A673 (cell line): ENCODE results near the gene TCF20. TPM values are rescaled to one million over a fixed set of nuclear protein-coding genes. Genes with fewer than 3 reads are reported as not detected.

Experiments used
- BruUV-seq: library from RNA; stranded (reverse); fragments of 400-500 nt; replicated peaks from 2 replicates; lab custom pipeline; 2021; lab: Mats Ljungman, UMichigan
- CTCF ChIA-PET: fragments of 300-600 bp; sonication (Branson Sonifier 250); formaldehyde crosslinking; loops from one replicate; lab custom pipeline; 2022; ENCODE audit warnings: antibody characterized with exemption; lab: Charles Lee
- POLR2A ChIA-PET: fragments of 300-600 bp; sonication (Branson Sonifier 250); formaldehyde crosslinking; loops from one replicate; lab custom pipeline; 2022; ENCODE audit warnings: antibody characterized with exemption; ENCODE audit not compliant: low non-redundant PET; lab: Charles Lee
- DNase-seq: peaks from one replicate; pipeline ENCODE4 v3.0.0-alpha.2; 2015; ENCODE audit warnings: low spot score
- H3K27ac ChIP-seq: fragments of 200-600 bp; sonication (generic); 2 replicates; pipeline ENCODE4 v1.5.1; 2016; ENCODE audit warnings: mixed run types, low read depth, mild to moderate bottlenecking, mixed read lengths, antibody characterized with exemption, low read length; ENCODE audit not compliant: poor library complexity, severe bottlenecking
- H3K27me3 ChIP-seq: fragments of 200-600 bp; sonication (generic); replicated peaks from 2 replicates; pipeline ENCODE4 v1.6.1; 2017; ENCODE audit warnings: mixed run types, low read depth, mild to moderate bottlenecking, mixed read lengths, antibody characterized with exemption, low read length; ENCODE audit not compliant: insufficient read depth, poor library complexity
- H3K36me3 ChIP-seq: fragments of 200-600 bp; sonication (generic); 2 replicates; pipeline ENCODE4 v1.6.1; 2016; ENCODE audit warnings: mixed run types, mild to moderate bottlenecking, mixed read lengths, antibody characterized with exemption, low read length; ENCODE audit not compliant: insufficient read depth, poor library complexity, severe bottlenecking
- H3K4me1 ChIP-seq: fragments of 200-600 bp; sonication (generic); 2 replicates; pipeline ENCODE4 v1.6.1; 2017; ENCODE audit warnings: mixed run types, mild to moderate bottlenecking, mixed read lengths, antibody characterized with exemption, low read length; ENCODE audit not compliant: insufficient read depth, poor library complexity, severe bottlenecking
- H3K4me3 ChIP-seq: fragments of 200-600 bp; sonication (generic); 2 replicates; pipeline ENCODE4 v1.5.1; 2016; ENCODE audit warnings: low read depth, mixed run types, mild to moderate bottlenecking, mixed read lengths, low read length; ENCODE audit not compliant: poor library complexity, severe bottlenecking
- H3K9me3 ChIP-seq: fragments of 200-600 bp; sonication (generic); 2 replicates; pipeline ENCODE4 v1.6.1; 2016; ENCODE audit warnings: mixed run types, low read depth, mild to moderate bottlenecking, mixed read lengths, antibody characterized with exemption, low read length; ENCODE audit not compliant: poor library complexity, severe bottlenecking
- EZH2 ChIP-seq: fragments of 200-600 bp; sonication (generic); IDR thresholded peaks from 2 replicates; pipeline ENCODE4 v1.6.1; 2017; ENCODE audit warnings: borderline replicate concordance, low read depth, mild to moderate bottlenecking, mixed read lengths, antibody characterized with exemption, low read length; ENCODE audit not compliant: poor library complexity, severe bottlenecking
- intact Hi-C: fragments of 100-400 bp; cut with micrococcal nuclease; formaldehyde crosslinking; loops from one replicate; pipeline ENCODE4 v1.10.0; 2022; ENCODE audit not compliant: unreplicated experiment
- total RNA-seq: library from RNA; stranded (reverse); gene quantifications from 2 replicates; pipeline ENCODE4 v1.2.3, GENCODE V29; 2021
- TF ChIP-seq, protein P1 (sequence below): fragments of 300-800, 200-600 bp; sonication (generic); conservative IDR thresholded peaks from 2 replicates; pipeline ENCODE4 v1.5.1; 2017; ENCODE audit warnings: low read depth, mild to moderate bottlenecking, antibody characterized with exemption, low read length, moderate library complexity, mixed read lengths

The TCF20 gene
- total RNA-seq, 1 experiment from 2014 or later, result 69.3 TPM

DNA sequence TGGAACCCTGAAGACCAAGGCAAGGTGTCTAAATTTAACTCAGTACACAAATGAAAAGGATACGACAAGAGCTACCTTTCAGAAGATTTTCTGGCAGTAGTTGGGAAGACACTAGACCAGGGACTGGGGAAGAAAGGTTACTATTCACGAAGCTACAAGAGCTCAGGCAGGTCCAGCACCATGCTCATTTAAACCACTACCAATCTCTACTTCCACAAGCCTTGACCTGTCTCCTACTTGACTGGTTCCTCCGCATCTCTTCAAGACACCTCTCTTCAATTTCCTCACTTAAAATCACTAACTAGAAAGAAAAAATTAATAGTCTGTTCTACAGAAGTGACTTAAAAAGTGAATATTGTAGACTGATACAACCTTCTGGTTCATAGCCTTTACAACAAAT lies 22.9 kb downstream of the TCF20 start:
- H3K27ac ChIP-seq, result no peak overlapping the region
- TF ChIP-seq EZH2, result no peak
- TF ChIP-seq, protein P1, sequence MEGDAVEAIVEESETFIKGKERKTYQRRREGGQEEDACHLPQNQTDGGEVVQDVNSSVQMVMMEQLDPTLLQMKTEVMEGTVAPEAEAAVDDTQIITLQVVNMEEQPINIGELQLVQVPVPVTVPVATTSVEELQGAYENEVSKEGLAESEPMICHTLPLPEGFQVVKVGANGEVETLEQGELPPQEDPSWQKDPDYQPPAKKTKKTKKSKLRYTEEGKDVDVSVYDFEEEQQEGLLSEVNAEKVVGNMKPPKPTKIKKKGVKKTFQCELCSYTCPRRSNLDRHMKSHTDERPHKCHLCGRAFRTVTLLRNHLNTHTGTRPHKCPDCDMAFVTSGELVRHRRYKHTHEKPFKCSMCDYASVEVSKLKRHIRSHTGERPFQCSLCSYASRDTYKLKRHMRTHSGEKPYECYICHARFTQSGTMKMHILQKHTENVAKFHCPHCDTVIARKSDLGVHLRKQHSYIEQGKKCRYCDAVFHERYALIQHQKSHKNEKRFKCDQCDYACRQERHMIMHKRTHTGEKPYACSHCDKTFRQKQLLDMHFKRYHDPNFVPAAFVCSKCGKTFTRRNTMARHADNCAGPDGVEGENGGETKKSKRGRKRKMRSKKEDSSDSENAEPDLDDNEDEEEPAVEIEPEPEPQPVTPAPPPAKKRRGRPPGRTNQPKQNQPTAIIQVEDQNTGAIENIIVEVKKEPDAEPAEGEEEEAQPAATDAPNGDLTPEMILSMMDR, result no peak
- BruUV-seq, result no TSS peak
- ChIA-PET CTCF (no interaction called here), POLR2A (no interaction called here)
- peaks cover 7% of the 10 kb centered on the region for H3K36me3 ChIP-seq
- no peak overlapping the region for H3K4me3 ChIP-seq
- no peaks in the 10 kb centered on the region for H3K27me3 ChIP-seq
- intact Hi-C loops, result no loop called here
- H3K4me1 ChIP-seq, result no peaks in the 10 kb centered on the region
- H3K9me3 ChIP-seq, result no peaks in the 10 kb centered on the region
- no peak for DNase-seq

DNA sequence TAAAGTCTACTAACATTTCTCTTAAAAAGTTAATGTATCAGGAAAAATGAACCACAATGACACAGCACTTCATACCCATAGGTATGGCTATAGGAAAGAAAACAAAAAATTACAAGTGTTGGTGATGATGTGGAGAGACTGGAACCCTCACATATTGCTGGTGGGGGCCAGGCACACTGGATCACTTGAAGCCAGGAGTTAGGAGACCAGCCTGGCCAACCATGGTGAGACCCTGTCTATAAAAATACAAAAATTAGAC lies 26.7 kb downstream of the TCF20 start:
- no peak for DNase-seq
- no peak for TF ChIP-seq EZH2
- TF ChIP-seq, protein P1, result no peak
- POLR2A ChIA-PET, result no interaction called here
- Histone ChIP-seq H3K4me1 (no peaks in the 10 kb centered on the region), H3K4me3 (no peak overlapping the region), H3K27ac (no peak overlapping the region), H3K9me3 (no peaks in the 10 kb centered on the region), H3K27me3 (no peaks in the 10 kb centered on the region), H3K36me3 (peaks cover 7% of the 10 kb centered on the region)
- BruUV-seq, result no TSS peak
- intact Hi-C loops, result no loop called here
- CTCF ChIA-PET, result no interaction called here

DNA sequence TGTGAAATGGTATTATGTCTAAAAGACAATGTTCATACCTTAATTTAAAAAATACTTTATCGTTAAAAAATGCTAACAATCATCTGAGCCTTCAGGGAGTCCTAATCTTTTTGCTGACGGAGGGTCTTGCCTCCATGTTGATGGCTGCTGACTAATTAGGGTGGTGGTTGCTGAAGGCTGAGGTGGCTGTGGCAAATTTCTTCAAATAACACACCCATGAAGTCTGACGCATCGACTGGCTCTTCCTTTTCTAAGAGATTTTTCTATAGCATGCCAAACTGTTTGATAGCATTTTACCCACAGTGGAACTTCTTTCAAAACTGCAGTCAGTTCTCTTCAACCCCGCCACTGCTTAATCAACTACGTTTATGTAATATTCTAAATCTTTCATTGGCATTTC lies 33.6 kb downstream of the TCF20 start:
- H3K9me3 ChIP-seq, result peaks cover 16% of the 10 kb centered on the region
- no peak overlapping the region for H3K27ac ChIP-seq
- intact Hi-C loops, result no loop called here
- DNase-seq, result no peak
- no peak overlapping the region for H3K4me3 ChIP-seq
- BruUV-seq, result no TSS peak
- H3K4me1 ChIP-seq, result peaks cover 6% of the 10 kb centered on the region
- no peaks in the 10 kb centered on the region for H3K27me3 ChIP-seq
- no peak for TF ChIP-seq EZH2
- TF ChIP-seq, protein P1, result no peak
- POLR2A ChIA-PET, result no interaction called here
- no peaks in the 10 kb centered on the region for H3K36me3 ChIP-seq
- CTCF ChIA-PET, result no interaction called here
